K562 (cell line): Measurements from ENCODE around the gene GDF7. TPM values are rescaled to one million over a fixed set of nuclear protein-coding genes. Genes with fewer than 3 reads are reported as not detected.

ENCODE experiments used
- ELF1 ChIP-seq: fragments of 200-800 bp; sonication (Bioruptor generic); IDR thresholded peaks from 2 replicates; pipeline ENCODE4 v1.6.1; 2016; ENCODE audit warnings: missing genetic modification characterization, missing compliant biosample characterization
- ELF4 ChIP-seq: fragments of 450-650 bp; formaldehyde crosslinking; IDR thresholded peaks from 2 replicates; pipeline ENCODE4 v1.4.0; 2022; ENCODE audit warnings: missing genetic modification characterization
- ETS1 ChIP-seq: conservative IDR thresholded peaks from 2 replicates; pipeline ENCODE4 v1.6.1; 2011; ENCODE audit warnings: low read depth, mild to moderate bottlenecking, low read length; ENCODE audit not compliant: control insufficient read depth
- ETV5 ChIP-seq: sonication (generic); formaldehyde crosslinking; IDR thresholded peaks from 2 replicates; pipeline ENCODE4 v1.4.0; 2020; ENCODE audit warnings: low read depth, mild to moderate bottlenecking, missing genetic modification reagents
- FOS ChIP-seq: IDR thresholded peaks from 3 replicates; pipeline ENCODE4 v1.6.1; 2011; ENCODE audit not compliant: insufficient read length; ENCODE audit errors: extremely low read depth
- HLTF ChIP-seq: fragments of 450-650 bp; IDR thresholded peaks from 2 replicates; pipeline ENCODE4 v1.6.1; 2016
- IFI16 ChIP-seq: fragments of 250-450 bp; sonication (Bioruptor Pico); IDR thresholded peaks from 2 replicates; pipeline ENCODE4 v2.1.2; 2022; ENCODE audit warnings: mild to moderate bottlenecking, inconsistent platforms
- NR2F6 ChIP-seq: fragments of 450-650 bp; formaldehyde crosslinking; IDR thresholded peaks from 2 replicates; pipeline ENCODE4 v1.4.0; 2020; ENCODE audit warnings: mild to moderate bottlenecking
- POLR2AphosphoS2 ChIP-seq: IDR thresholded peaks from 2 replicates; pipeline ENCODE4 v1.6.1; 2012; ENCODE audit warnings: low read length, improper control_type of control experiment
- PTRF ChIP-seq: fragments of 450-650 bp; IDR thresholded peaks from 2 replicates; pipeline ENCODE4 v1.6.1; 2016; ENCODE audit warnings: mild to moderate bottlenecking, missing genetic modification characterization, missing compliant biosample characterization
- SREBF2 ChIP-seq: sonication (generic); formaldehyde crosslinking; IDR thresholded peaks from 2 replicates; pipeline ENCODE4 v1.4.0; 2020; ENCODE audit warnings: mild to moderate bottlenecking, missing genetic modification reagents
- U2AF1 ChIP-seq: fragments of 200-400 bp; formaldehyde crosslinking; optimal IDR thresholded peaks from 2 replicates; pipeline ENCODE3; 2017; ENCODE audit warnings: mild to moderate bottlenecking, low read depth, low read length, moderate library complexity
- ZFP30 ChIP-seq: fragments of 250-450 bp; sonication (Bioruptor Pico); IDR thresholded peaks from 2 replicates; pipeline ENCODE4 v1.8.0; 2022; ENCODE audit warnings: moderate library complexity, mild to moderate bottlenecking, inconsistent platforms, borderline replicate concordance
- ZNF324 ChIP-seq: fragments of 250-450 bp; sonication (Bioruptor Pico); IDR thresholded peaks from 2 replicates; pipeline ENCODE4 v1.4.0; 2020; ENCODE audit warnings: mild to moderate bottlenecking
- ZNF41 ChIP-seq: fragments of 250-450 bp; sonication (Bioruptor Pico); conservative IDR thresholded peaks from 2 replicates; pipeline ENCODE4 v1.4.0; 2020; ENCODE audit warnings: mild to moderate bottlenecking
- ZNF764 ChIP-seq: fragments of 250-450 bp; sonication (Bioruptor Pico); IDR thresholded peaks from 2 replicates; pipeline ENCODE4 v1.4.0; 2020; ENCODE audit warnings: low read depth, mild to moderate bottlenecking, moderate library complexity
- polyA plus RNA-seq, 8 experiments: library from polyadenylated mRNA; depleted of rRNA in 4 of 8; stranded (reverse) in 5 of 8; unstranded in 3 of 8; fragments of >200 nt; fragmentation: Nextera tagmentation in 2 of 8; fragmentation: Illumina TruSeq in 1 of 8; extraction: Ambion mirVana in 2 of 8; extraction: Trizol in 1 of 8; gene quantifications; 2 replicates each; pipeline versions ENCODE4 v1.2.1 to v1.2.3, GENCODE V29; 2011 to 2014; ENCODE audit warnings: inconsistent platforms in 1 of 8, missing spikeins in 1 of 8
- total RNA-seq, 7 experiments: library from RNA; depleted of rRNA in 6 of 7; stranded (reverse); fragments of >200 nt in 6 of 7; fragmentation: Illumina TruSeq in 2 of 7; extraction: Trizol in 2 of 7; gene quantifications; 2 replicates each; pipeline versions ENCODE4 v1.2.1 to v1.2.3, GENCODE V29; 2011 to 2021; ENCODE audit warnings: low replicate concordance in 1 of 7
- TF ChIP-seq, protein P1 (sequence below): fragments of 250-450 bp; sonication (Bioruptor Pico); IDR thresholded peaks from 2 replicates; pipeline ENCODE4 v1.5.1; 2021; ENCODE audit warnings: mild to moderate bottlenecking

Gene GDF7
- total and polyA plus RNA-seq, 9 of the 15 experiments (the other 6 are each of a cell fraction or from before 2014, with no cell fraction given), result 0.01 TPM; not detected in 7

DNA sequence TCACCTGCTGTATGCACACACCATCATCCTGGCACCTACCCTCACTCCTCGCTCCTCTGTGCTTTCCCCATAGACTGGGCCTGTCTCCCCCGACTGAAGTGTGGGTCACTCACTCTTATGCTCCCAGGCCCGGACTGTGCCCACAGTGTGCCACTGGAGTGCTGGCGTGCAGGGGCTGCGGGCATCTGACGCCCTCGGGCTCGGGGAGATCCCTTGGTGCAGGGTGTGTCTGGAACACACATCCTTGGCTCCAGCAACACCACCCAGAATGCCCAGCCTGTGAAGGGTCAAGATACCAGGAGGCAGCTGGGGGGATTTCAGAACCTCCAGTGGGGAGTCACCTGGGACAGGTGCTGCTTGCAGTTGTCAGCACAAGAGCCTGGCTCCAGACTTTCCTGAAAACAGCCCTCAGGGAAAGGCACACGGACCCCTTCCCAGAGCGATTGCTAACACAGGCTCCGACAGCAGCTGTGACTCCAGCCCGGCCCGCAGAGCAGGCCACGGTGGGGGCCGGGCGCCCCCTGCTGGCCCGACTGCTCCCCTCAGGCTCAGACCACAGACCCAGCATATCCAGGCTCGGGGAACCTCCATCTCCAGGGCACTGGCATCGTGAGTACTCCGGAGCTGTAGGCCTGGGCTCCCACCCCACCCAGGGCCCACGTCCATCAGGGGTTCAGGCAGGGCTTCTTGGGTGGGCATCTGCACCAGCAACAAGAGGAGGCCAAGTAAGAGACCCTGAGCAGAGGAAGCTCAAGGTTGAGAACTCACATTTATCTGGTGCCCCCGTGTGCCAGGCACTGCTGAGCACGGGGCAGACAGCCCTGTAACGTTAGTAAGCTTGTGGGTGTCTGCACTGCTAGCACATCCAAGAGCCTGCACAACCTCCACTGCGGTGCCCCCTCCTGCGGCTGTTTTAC, 24.6 kb upstream of the GDF7 start (continued):
- TF ChIP-seq PTRF (tag) (no peak), FOS (no peak), ETS1 (no peak), ZNF764 (CRISPR knock-in tag) (no peak), ELF1 (no peak), HLTF (no peak), ETV5 (no peak), ZFP30 (no peak), U2AF1 (no peak), POLR2AphosphoS2 (no peak), NR2F6 (CRISPR knock-in tag) (no peak), ZNF324 (no peak), IFI16 (CRISPR knock-in tag) (no peak), SREBF2 (CRISPR knock-in tag) (no peak), ELF4 (no peak), ZNF41 (CRISPR knock-in tag) (no peak)
- TF ChIP-seq, protein P1, sequence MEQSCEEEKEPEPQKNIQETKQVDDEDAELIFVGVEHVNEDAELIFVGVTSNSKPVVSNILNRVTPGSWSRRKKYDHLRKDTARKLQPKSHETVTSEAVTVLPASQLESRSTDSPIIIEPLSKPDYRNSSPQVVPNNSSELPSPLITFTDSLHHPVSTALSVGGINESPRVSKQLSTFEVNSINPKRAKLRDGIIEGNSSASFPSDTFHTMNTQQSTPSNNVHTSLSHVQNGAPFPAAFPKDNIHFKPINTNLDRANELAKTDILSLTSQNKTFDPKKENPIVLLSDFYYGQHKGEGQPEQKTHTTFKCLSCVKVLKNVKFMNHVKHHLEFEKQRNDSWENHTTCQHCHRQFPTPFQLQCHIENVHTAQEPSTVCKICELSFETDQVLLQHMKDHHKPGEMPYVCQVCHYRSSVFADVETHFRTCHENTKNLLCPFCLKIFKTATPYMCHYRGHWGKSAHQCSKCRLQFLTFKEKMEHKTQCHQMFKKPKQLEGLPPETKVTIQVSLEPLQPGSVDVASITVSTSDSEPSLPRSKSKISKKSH (CRISPR knock-in tag), result no peak
